Stimulated activated CD8-positive, alpha-beta memory T cell treated with anti-CD3 and anti-CD28 coated beads, Interleukin-12 subunit alpha, Interleukin-12 subunit beta, amount 100 ng/mL, for 24 hours (primary cell): Measurements from ENCODE around the gene CRKL.
A peak's percentile ranks its signal among the peaks of the same experiment; 100 is the strongest.

Experiments
- DNase-seq: peaks from one replicate; pipeline ENCODE4 v3.0.0-alpha.2; 2020; ENCODE audit errors: extremely low read depth

CRKL gene

DNA sequence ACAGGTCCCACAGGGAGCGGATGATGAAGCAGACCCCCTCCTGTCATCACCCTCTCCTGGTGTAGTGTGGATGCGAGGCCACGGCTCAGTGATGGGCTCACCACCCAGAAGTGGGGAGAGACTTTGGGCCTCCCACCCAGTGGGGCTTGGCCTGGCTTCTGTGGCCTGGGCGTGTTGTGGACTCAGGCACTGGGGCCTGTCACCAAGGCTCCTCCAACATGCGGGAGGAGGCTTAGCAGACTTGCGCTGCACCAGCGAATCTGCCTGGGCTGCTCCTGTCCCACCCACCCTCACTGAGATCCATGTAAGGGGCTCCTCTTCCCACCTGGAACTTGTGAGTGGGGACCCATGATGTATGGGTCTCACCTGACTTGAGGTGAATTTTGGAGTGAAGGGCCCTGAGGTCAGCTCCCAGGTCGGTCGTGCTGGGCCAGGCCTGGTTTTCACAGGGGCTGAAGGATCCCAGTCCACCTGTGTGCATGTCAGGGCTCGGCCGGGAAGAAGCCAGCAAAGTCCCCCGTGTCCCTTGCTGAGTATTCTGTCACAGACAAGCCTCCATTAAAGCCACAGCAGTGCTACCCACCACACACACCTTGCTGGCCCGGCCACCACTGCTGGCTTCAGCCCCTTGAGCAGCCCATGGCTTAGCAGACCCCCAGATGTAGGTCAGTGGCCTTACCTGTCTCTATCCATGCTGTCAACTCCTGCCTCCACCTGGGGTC is 80.5 kb downstream of the CRKL start:
- no peak for DNase-seq

DNA sequence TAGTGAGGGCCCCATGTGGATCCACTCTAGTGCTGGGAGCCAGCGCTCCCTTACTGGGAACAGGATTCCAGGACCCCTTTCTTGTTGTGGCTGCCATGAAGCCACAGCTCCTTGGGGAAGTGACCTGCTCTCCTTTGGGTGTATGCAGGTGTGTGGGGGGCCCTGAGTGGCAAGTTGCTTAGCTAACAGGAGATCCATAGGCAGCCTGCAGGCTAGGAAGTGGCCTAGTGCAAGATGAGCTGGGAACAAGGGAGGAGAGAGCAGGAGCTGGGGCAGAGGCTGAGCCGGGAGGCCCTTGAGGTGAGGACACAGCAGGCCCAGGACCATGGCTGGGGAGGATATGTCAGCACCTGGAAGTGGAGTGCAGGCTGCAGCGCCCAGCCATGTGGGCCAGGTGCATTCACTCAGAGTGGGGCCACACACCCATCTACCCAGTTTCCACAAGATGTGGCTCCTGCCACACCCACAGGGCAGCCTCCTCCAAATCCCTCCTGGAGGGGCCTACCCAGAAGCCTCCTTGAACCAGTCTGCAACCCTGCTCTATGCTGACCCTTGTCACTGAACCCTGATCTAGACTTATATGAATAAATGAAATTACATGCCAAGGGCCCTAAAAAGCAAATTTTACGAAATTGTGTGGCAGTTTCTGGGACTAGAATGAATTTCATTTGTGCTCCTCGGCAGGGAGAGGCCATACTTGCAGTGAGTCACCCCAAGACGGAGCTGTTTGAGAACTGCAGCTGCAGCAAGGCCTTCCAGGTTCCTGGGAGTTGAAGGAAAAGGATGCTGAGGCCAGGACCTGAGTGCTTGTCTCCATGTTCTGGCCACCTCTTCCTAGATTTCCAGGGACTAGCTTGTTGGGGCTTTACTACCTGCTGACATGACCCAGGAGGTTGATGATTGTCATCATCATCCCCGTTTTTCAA is 81.5 kb downstream of the CRKL start:
- no peak for DNase-seq

DNA sequence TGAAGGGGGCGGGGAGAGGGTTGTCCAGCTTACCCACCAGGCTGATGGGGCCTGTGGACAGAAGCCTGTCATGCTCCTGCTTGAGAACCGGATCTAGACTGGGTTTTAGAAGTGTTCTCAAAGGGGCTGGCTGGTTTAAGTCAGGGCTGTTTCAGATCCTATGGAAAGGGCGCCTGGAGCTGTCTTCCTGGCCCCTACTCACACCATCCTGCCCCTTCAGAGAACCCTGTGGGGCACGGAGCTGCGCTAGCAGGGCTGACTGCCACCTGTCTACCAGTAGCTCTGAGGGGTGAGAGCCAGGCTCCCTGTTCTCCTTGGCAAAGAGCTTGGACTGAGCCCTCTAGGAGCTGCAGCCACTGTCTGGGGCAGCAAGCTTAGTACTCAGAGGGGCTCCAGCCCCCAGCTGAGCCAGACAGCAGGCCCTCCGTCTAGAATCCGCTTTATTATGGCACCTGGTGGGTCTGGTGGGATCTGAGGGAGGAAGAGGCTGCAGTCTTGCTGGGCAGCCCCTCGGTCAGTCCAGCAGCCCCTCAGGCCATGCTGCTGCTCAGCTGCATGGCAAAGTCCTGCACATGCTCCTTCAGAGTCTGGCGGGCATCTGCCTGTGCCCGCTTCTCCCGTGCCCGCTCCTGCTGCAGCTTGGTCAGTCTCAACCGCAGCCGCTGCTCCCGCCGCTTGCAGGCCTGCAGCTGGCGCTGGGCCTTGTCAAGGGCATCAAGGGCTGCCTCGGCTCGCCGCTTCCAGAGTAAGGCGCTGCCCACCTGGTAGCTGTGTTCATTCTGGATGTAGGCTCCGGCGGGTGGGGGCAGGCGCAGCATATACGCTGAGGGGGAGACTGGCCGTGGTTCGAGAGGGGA is 82.4 kb downstream of the CRKL start:
- no peak for DNase-seq

DNA sequence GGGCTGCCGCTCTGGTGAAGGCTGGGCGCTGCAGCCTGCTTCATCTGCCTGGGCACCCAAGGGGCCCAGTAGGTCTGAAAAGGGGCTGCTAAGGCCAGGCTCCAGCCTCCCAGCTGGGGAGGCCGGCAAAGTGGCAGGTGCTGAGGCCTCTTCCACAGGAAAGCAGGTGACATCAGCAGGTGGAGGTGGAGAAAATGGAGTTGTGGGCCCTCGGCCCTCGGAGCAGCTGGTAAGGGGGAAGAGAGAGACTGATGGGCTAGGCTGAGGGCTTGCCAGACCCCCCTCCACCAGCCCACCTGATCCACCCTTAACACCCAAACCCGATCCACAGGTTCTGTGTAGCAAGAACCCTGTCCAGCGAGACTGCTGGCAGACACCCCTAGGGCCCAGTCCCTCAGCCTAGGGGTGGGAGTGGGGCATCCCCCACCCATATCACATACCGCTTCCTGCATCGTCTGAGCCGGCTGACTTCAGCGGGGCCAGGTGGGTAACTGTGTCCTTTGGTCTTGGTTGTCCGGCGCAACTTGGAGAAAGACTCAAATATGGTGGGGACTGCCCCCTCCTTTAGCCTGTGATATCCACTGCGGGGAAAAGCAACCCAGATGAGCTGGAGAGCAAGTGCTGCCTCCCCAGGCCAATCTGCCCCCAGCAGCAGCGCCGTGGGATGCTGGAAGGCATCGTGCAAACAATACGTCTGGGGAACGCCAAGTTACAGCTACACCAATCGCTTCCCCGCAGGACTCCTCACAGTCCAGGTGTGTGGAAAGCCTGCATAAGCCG is 83.2 kb downstream of the CRKL start:
- no peak for DNase-seq

DNA sequence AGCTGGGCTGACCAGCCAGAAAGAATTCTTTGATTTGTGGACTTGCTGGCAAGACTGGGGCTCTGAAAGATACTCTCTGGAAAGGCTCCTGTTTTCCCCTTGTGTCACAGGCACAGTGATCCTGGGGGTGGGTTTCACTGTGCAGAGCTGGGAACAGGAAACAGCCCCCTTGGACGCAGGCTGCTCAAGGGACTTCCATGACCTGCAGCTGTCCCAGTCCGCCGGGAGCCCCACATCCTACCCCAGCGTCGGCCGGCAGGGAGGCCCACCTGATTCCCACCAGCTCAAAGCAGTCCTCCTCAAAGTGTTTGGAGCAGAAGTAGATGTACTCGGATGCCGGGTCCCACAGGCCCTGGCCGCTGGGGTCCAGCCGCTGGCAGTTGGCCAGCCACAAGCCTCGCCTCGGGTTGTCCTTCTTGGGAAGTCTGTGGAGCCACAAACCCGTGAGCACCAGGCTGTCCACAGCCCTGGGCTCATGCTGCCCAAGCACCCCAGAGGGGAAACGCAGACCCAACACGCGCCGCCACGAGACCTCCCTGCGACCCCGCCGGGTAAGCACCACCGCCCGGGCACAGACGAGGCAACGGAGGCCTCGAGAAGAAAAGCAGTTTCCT is 83.9 kb downstream of the CRKL start:
- no peak for DNase-seq

DNA sequence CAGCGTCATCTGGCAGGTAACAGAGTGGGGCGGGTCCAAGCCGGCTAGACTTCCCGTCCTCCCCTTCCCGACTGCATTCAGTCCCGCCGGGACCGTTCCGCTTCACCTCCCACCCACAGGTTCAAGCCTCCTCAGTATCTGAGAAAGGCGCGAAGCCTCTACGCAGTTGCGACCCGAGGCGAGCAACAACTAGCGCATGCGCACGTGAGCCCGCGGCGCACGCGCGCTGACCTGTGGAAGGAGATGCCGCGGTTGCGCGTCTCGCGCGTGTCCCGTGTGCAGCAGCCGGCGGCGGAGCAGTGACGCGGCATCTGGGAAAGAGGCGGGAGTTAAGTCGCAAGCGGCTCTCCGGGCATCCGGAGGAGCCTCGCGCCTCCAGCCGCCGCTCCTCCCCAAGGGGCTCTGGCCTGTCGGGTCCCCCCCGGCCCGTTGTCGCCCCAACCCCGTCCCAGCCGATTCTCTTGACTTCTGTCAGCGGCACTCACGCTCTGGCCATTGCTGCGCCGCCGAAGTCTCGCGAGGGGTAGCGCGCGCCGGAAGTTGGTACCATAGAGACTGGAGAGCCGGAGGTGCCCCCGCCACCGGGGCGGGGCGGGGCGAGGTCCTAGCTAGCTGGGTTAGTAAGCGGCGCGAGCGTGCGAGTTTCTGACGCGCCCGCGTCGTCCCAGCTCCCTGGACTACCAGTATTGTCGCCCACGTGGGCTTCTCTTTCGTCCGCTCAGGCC is 84.6 kb downstream of the CRKL start, which contains the start of gene THAP7:
Gene THAP7, minus strand, starts transcription at position 518 of the 725 bp plus-strand sequence. Its CDS starts 207 bp downstream, at position 311.
- peak; percentile 96 for DNase-seq
